ENCODE data around the gene NKX1-2. TPM values are rescaled to one million over a fixed set of nuclear protein-coding genes. Genes with fewer than 3 reads are reported as not detected.

Gene NKX1-2
- total RNA-seq, 1 donor from 2014 or later = not detected

- H3K9me3 ChIP-seq = no peaks in the 10 kb centered on the region
- no peaks in the 10 kb centered on the region for H3K27me3 ChIP-seq
- no peak overlapping the region for H3K27ac ChIP-seq
- H3K36me3 ChIP-seq = no peaks in the 10 kb centered on the region
- no peak for TF ChIP-seq CTCF (IDR thresholded peaks at IDR 0.05)
- DNase-seq (ENCODE audit: low spot score in 2 of 2) = no peak
- no peaks in the 10 kb centered on the region for H3K4me1 ChIP-seq
- no peak overlapping the region for H3K4me3 ChIP-seq
- intact Hi-C loops (cut with DNase I) = no loop called here
These were observed 31.9 kb upstream of the NKX1-2 start for GRCh38 chr10:124481717-124482116.

- no peaks in the 10 kb centered on the region for H3K9me3 ChIP-seq
- H3K27me3 ChIP-seq = no peaks in the 10 kb centered on the region
- no peaks in the 10 kb centered on the region for H3K4me1 ChIP-seq
- no peak for DNase-seq (ENCODE audit: low spot score in 2 of 2)
- H3K36me3 ChIP-seq = no peaks in the 10 kb centered on the region
- intact Hi-C loops (cut with DNase I) = no loop called here
- H3K27ac ChIP-seq = no peak overlapping the region
- no peak for TF ChIP-seq CTCF (IDR thresholded peaks at IDR 0.05)
- H3K4me3 ChIP-seq = no peak overlapping the region
These were observed 31.0 kb upstream of the NKX1-2 start for GRCh38 chr10:124480860-124481259.

- TF ChIP-seq CTCF (IDR thresholded peaks at IDR 0.05) = no peak
- no peak for DNase-seq (ENCODE audit: low spot score in 2 of 2)
- no peaks in the 10 kb centered on the region for H3K36me3 ChIP-seq
- intact Hi-C loops (cut with DNase I) = no loop called here
- no peak overlapping the region for H3K4me3 ChIP-seq
- no peaks in the 10 kb centered on the region for H3K4me1 ChIP-seq
- no peaks in the 10 kb centered on the region for H3K9me3 ChIP-seq
- no peaks in the 10 kb centered on the region for H3K27me3 ChIP-seq
- no peak overlapping the region for H3K27ac ChIP-seq
These were observed 28.7 kb upstream of the NKX1-2 start for GRCh38 chr10:124478515-124478914.

- Histone ChIP-seq H3K27me3 (no peaks in the 10 kb centered on the region), H3K27ac (no peak overlapping the region), H3K9me3 (no peaks in the 10 kb centered on the region), H3K36me3 (no peaks in the 10 kb centered on the region), H3K4me1 (no peaks in the 10 kb centered on the region), H3K4me3 (no peak overlapping the region)
- no peak for DNase-seq (ENCODE audit: low spot score in 2 of 2)
- no peak for TF ChIP-seq CTCF (IDR thresholded peaks at IDR 0.05)
- intact Hi-C loops (cut with DNase I) = no loop called here
These were observed 28.0 kb upstream of the NKX1-2 start for GRCh38 chr10:124477614-124478363.

GRCh38 chr10:124476043-124476725 lies 26.3 kb upstream of the NKX1-2 start:
- Histone ChIP-seq H3K4me1 (no peaks in the 10 kb centered on the region), H3K9me3 (no peaks in the 10 kb centered on the region), H3K36me3 (no peaks in the 10 kb centered on the region), H3K27ac (no peak overlapping the region), H3K27me3 (no peaks in the 10 kb centered on the region), H3K4me3 (no peak overlapping the region)
- DNase-seq (ENCODE audit: low spot score in 2 of 2) = no peak
- no peak for TF ChIP-seq CTCF (IDR thresholded peaks at IDR 0.05)
- intact Hi-C loops (cut with DNase I) = no loop called here

Measured in ascending aorta (tissue), 2 donors.